ENCODE data around the gene TMEM9. TPM values are rescaled to one million over a fixed set of nuclear protein-coding genes. Genes with fewer than 3 reads are reported as not detected.

TMEM9 gene
- total and polyA plus RNA-seq, 2 donors (not counting 3 experiments of a cell fraction or from before 2014, with no cell fraction given) = 39.3 to 96.1 TPM

DNA sequence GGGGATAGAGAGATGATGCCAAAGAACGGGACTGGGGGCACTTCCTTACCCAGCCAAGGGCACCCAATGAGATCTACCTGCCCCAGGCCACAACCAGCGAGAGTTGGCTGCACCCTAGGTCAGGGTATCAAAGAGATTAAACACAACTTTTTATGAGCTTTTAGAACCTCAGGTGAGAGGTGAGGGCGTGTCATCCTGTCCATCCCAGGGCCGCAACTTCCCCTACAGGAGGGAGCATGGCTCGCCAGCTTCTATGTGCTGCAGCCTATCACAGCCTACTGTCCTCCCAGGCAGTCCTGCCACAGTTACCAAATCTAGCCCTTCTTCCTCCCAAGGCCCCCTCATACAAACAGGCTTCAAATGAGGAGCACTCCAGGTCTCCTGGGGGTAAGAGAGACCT, 12.9 kb downstream of the TMEM9 start:
- FAIRE-seq = no peak
- POLR2A ChIA-PET = no interaction called here

More for the DNA sequence above, 12.9 kb downstream of the TMEM9 start:
- TF ChIP-seq MYC (IDR thresholded peaks at IDR 0.05; ENCODE audit: low read depth, low read length) = no peak
- no peak for TF ChIP-seq POLR2A (IDR thresholded peaks at IDR 0.05; ENCODE audit: low read depth, low read length)
- TF ChIP-seq, protein P1, sequence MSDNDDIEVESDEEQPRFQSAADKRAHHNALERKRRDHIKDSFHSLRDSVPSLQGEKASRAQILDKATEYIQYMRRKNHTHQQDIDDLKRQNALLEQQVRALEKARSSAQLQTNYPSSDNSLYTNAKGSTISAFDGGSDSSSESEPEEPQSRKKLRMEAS (IDR thresholded peaks at IDR 0.05; ENCODE audit: insufficient read depth, insufficient read length) = no peak
- no peak for TF ChIP-seq EZH2 (IDR thresholded peaks at IDR 0.05; ENCODE audit: borderline replicate concordance, low read depth, low read length, severe bottlenecking)
- no peak for TF ChIP-seq JUN (IDR thresholded peaks at IDR 0.05; ENCODE audit: borderline replicate concordance, insufficient read depth, insufficient read length, low read depth)
- no peak for TF ChIP-seq POLR2AphosphoS5 (IDR thresholded peaks at IDR 0.05; ENCODE audit: insufficient read depth, low read depth, low read length)
- TF ChIP-seq GATA2 (IDR thresholded peaks at IDR 0.05; ENCODE audit: insufficient read depth, insufficient read length, low read depth, low read length) = no peak
- no peak for TF ChIP-seq FOS (IDR thresholded peaks at IDR 0.05; ENCODE audit: borderline replicate concordance, insufficient read depth, low read length)
- TF ChIP-seq, protein P2, sequence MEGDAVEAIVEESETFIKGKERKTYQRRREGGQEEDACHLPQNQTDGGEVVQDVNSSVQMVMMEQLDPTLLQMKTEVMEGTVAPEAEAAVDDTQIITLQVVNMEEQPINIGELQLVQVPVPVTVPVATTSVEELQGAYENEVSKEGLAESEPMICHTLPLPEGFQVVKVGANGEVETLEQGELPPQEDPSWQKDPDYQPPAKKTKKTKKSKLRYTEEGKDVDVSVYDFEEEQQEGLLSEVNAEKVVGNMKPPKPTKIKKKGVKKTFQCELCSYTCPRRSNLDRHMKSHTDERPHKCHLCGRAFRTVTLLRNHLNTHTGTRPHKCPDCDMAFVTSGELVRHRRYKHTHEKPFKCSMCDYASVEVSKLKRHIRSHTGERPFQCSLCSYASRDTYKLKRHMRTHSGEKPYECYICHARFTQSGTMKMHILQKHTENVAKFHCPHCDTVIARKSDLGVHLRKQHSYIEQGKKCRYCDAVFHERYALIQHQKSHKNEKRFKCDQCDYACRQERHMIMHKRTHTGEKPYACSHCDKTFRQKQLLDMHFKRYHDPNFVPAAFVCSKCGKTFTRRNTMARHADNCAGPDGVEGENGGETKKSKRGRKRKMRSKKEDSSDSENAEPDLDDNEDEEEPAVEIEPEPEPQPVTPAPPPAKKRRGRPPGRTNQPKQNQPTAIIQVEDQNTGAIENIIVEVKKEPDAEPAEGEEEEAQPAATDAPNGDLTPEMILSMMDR (IDR thresholded peaks at IDR 0.05; ENCODE audit: extremely low read depth in 1 of 2, insufficient read depth in 1 of 2, low read depth in 1 of 2, low read length in 2 of 2) = no peak
- Histone ChIP-seq H3K79me2 (ENCODE audit: control insufficient read depth, insufficient read depth, low read length) (no peaks in the 10 kb centered on the region), H3K4me2 (ENCODE audit: insufficient read depth, low read length) (no peak overlapping the region), H3K9me1 (replicated peaks; ENCODE audit: control insufficient read depth, extremely low read depth, insufficient read depth, low read length) (no peaks in the 10 kb centered on the region), H3K36me3 (ENCODE audit: control insufficient read depth in 2 of 2, extremely low read depth in 1 of 2, insufficient read depth in 2 of 2, low read length in 2 of 2) (peaks cover 0 to 45% of the 10 kb centered on the region in 2 experiments), H3K4me3 (replicated peaks in 1 of 3; ENCODE audit: insufficient read depth in 1 of 3, low read depth in 1 of 3, low read length in 3 of 3) (no peak overlapping the region), H3K27me3 (ENCODE audit: control insufficient read depth in 2 of 2, insufficient read depth in 2 of 2, low read length in 2 of 2) (no peaks in the 10 kb centered on the region), H3K27ac (ENCODE audit: insufficient read depth, low read depth, low read length) (no peak overlapping the region), H3K4me1 (ENCODE audit: control insufficient read depth, extremely low read depth, insufficient read depth, low read length) (no peaks in the 10 kb centered on the region), H3K9me3 (replicated peaks; ENCODE audit: control insufficient read depth, insufficient read depth, low read length) (no peaks in the 10 kb centered on the region), H3K9ac (replicated peaks; ENCODE audit: extremely low read depth, insufficient read depth, low read length) (no peak overlapping the region), H2AFZ (ENCODE audit: low read depth, low read length) (no peak overlapping the region), H4K20me1 (replicated peaks; ENCODE audit: control insufficient read depth, extremely low read depth, insufficient read depth, low read length) (no peaks in the 10 kb centered on the region)
- CTCF ChIA-PET = interaction anchor here (1.9 kb wide), 1 partner anchor 22 kb away, joined by 6 read pairs; no protein-coding TSS in a partner anchor
- dilution Hi-C loops (cut with MboI; ENCODE audit: extremely low pct_ligation_motif_present, low sequenced_read_pairs) (no loop called here), intact Hi-C loops (cut with micrococcal nuclease) (no loop called here)
- no TSS peak for BruUV-seq (replicated peaks)
- no peak for DNase-seq (ENCODE audit: low read depth, low spot score)
